H9 (cell line): ENCODE data around the gene ANTXR2. TPM values are rescaled to one million over a fixed set of nuclear protein-coding genes. Genes with fewer than 3 reads are reported as not detected.

Experiments used
- DNase-seq: peaks from one replicate; pipeline ENCODE4 v3.0.0-alpha.2; 2017
- H2AFZ ChIP-seq: one replicate; pipeline ENCODE4 v1.6.1; 2013; ENCODE audit warnings: mild to moderate bottlenecking, low read length, control low read depth, moderate library complexity
- H2AK5ac ChIP-seq: 2 replicates; pipeline ENCODE4 v1.6.1; 2013; ENCODE audit warnings: low read length, control low read depth, mixed read lengths; ENCODE audit not compliant: insufficient read length
- H2BK120ac ChIP-seq: one replicate; pipeline ENCODE4 v1.6.1; 2013; ENCODE audit warnings: low read depth, mild to moderate bottlenecking, low read length, control low read depth, inconsistent platforms; ENCODE audit not compliant: poor library complexity, severe bottlenecking
- H2BK12ac ChIP-seq: 2 replicates; pipeline ENCODE4 v1.6.1; 2013; ENCODE audit warnings: low read length, control low read depth, mixed read lengths, low read depth; ENCODE audit not compliant: insufficient read length
- H2BK15ac ChIP-seq: 2 replicates; pipeline ENCODE4 v1.6.1; 2013; ENCODE audit warnings: low read depth, low read length, control low read depth
- H2BK20ac ChIP-seq: one replicate; pipeline ENCODE4 v1.6.1; 2013; ENCODE audit warnings: low read depth, mild to moderate bottlenecking, low read length, control low read depth, inconsistent platforms; ENCODE audit not compliant: poor library complexity, severe bottlenecking
- H2BK5ac ChIP-seq: 2 replicates; pipeline ENCODE4 v1.6.1; 2013; ENCODE audit warnings: low read length, control low read depth, mixed read lengths; ENCODE audit not compliant: insufficient read length
- H3K14ac ChIP-seq: 2 replicates; pipeline ENCODE4 v1.6.1; 2013; ENCODE audit warnings: low read length, control low read depth; ENCODE audit not compliant: insufficient read depth
- H3K18ac ChIP-seq: 2 replicates; pipeline ENCODE4 v1.6.1; 2013; ENCODE audit warnings: low read depth, mild to moderate bottlenecking, mixed read lengths, low read length, control low read depth; ENCODE audit not compliant: insufficient read length
- H3K23ac ChIP-seq: 2 replicates; pipeline ENCODE4 v1.6.1; 2013; ENCODE audit warnings: low read length, control low read depth, mixed read lengths, low read depth; ENCODE audit not compliant: insufficient read length
- H3K23me2 ChIP-seq: 2 replicates; pipeline ENCODE4 v1.6.1; 2013; ENCODE audit warnings: low read depth, mild to moderate bottlenecking, mixed read lengths, low read length, control low read depth; ENCODE audit not compliant: insufficient read length, poor library complexity, severe bottlenecking
- H3K27ac ChIP-seq: 2 replicates; pipeline ENCODE4 v1.5.1; 2013; ENCODE audit warnings: low read length, control low read depth, mixed read lengths, low read depth; ENCODE audit not compliant: insufficient read length
- H3K27me3 ChIP-seq: 2 replicates; pipeline ENCODE4 v1.6.1; 2013; ENCODE audit warnings: low read length, control low read depth, inconsistent platforms; ENCODE audit not compliant: insufficient read depth
- H3K4ac ChIP-seq: 2 replicates; pipeline ENCODE4 v1.6.1; 2013; ENCODE audit warnings: low read depth, mild to moderate bottlenecking, control low read depth, inconsistent platforms, low read length, moderate library complexity
- H3K4me1 ChIP-seq: 2 replicates; pipeline ENCODE4 v1.6.1; 2013; ENCODE audit warnings: low read length, control low read depth, inconsistent platforms; ENCODE audit not compliant: insufficient read depth
- H3K4me2 ChIP-seq: 2 replicates; pipeline ENCODE4 v1.6.1; 2013; ENCODE audit warnings: low read length, control low read depth, mixed read lengths; ENCODE audit not compliant: insufficient read length, insufficient read depth
- H3K56ac ChIP-seq: 2 replicates; pipeline ENCODE4 v1.6.1; 2013; ENCODE audit warnings: low read depth, mild to moderate bottlenecking, mixed read lengths, low read length, control low read depth; ENCODE audit not compliant: insufficient read length
- H3K79me1 ChIP-seq: 2 replicates; pipeline ENCODE4 v1.6.1; 2013; ENCODE audit warnings: low read depth, mild to moderate bottlenecking, moderate library complexity, low read length, control low read depth, inconsistent platforms; ENCODE audit not compliant: insufficient read depth, poor library complexity, severe bottlenecking
- H3K79me2 ChIP-seq: 2 replicates; pipeline ENCODE4 v1.6.1; 2013; ENCODE audit warnings: low read length, control low read depth, inconsistent platforms; ENCODE audit not compliant: insufficient read depth
- H3K9ac ChIP-seq: 2 replicates; pipeline ENCODE4 v1.6.1; 2013; ENCODE audit warnings: low read length, control low read depth, mixed read lengths; ENCODE audit not compliant: insufficient read length; ENCODE audit errors: extremely low read depth
- H3K9me3 ChIP-seq: one replicate; pipeline ENCODE4 v1.6.1; 2013; ENCODE audit warnings: low read depth, low read length, inconsistent platforms; ENCODE audit not compliant: control insufficient read depth
- H3T11ph ChIP-seq: one replicate; pipeline ENCODE4 v1.6.1; 2013; ENCODE audit warnings: mild to moderate bottlenecking, low read length, control low read depth, inconsistent platforms
- H4K20me1 ChIP-seq: one replicate; pipeline ENCODE4 v1.6.1; 2013; ENCODE audit not compliant: control insufficient read depth, insufficient read length, insufficient read depth
- H4K5ac ChIP-seq: 2 replicates; pipeline ENCODE4 v1.6.1; 2013; ENCODE audit warnings: low read depth, mild to moderate bottlenecking, mixed read lengths, low read length, control low read depth; ENCODE audit not compliant: insufficient read length
- H4K8ac ChIP-seq: replicated peaks from 2 replicates; pipeline ENCODE4 v1.6.1; 2013; ENCODE audit warnings: low read length, control low read depth, mixed read lengths, low read depth; ENCODE audit not compliant: insufficient read length
- H4K91ac ChIP-seq: 2 replicates; pipeline ENCODE4 v1.6.1; 2013; ENCODE audit warnings: low read depth, mild to moderate bottlenecking, moderate library complexity, mixed read lengths, low read length, control low read depth; ENCODE audit not compliant: insufficient read length
- H3K27ac Mint-ChIP-seq, 3 experiments: 2 replicates in 2 of 3; 3 replicates in 1 of 3; pipeline ENCODE4 v1.8.0; 2020 to 2021; ENCODE audit warnings: mixed read lengths in 3 of 3, mild to moderate bottlenecking in 1 of 3, moderate library complexity in 1 of 3
- H3K27me3 Mint-ChIP-seq: 2 replicates; pipeline ENCODE4 v1.8.0; 2021; ENCODE audit warnings: low read depth, mild to moderate bottlenecking, moderate library complexity, mixed read lengths
- H3K36me3 Mint-ChIP-seq, 3 experiments: 2 replicates in 2 of 3; 3 replicates in 1 of 3; pipeline ENCODE4 v1.8.0; 2020 to 2021; ENCODE audit warnings: low read depth in 3 of 3, mixed read lengths in 3 of 3; ENCODE audit not compliant: insufficient read depth in 1 of 3
- H3K4me1 Mint-ChIP-seq, 2 experiments: 2 replicates each; pipeline ENCODE4 v1.8.0; 2020; ENCODE audit warnings: mixed read lengths in 2 of 2
- H3K4me3 Mint-ChIP-seq, 2 experiments: 2 replicates in 1 of 2; 3 replicates in 1 of 2; pipeline ENCODE4 v1.8.0; 2020 to 2021; ENCODE audit warnings: mild to moderate bottlenecking in 2 of 2, mixed read lengths in 2 of 2, moderate library complexity in 1 of 2
- H3K9me3 Mint-ChIP-seq, 2 experiments: 2 replicates in 1 of 2; 3 replicates in 1 of 2; pipeline ENCODE4 v1.8.0; 2020; ENCODE audit warnings: mild to moderate bottlenecking in 2 of 2, mixed read lengths in 2 of 2, moderate library complexity in 1 of 2
- WGBS: extraction: QIAGEN DNeasy Blood & Tissue Kit; methylation state at CpG from one replicate; pipeline ENCODE4 v1.1.7; 2013; ENCODE audit warnings: missing lambda C conversion rate, low lambda C conversion rate, mixed read lengths; ENCODE audit not compliant: insufficient read length; ENCODE audit errors: extremely low coverage; 5-methylcytosine and 5-hydroxymethylcytosine counted together
- total RNA-seq: library from RNA; stranded (reverse); gene quantifications from 2 replicates; pipeline ENCODE4 v1.2.1, GENCODE V29; 2021
- TF ChIP-seq, protein P1 (sequence below): fragments of 200-600 bp; sonication (generic); conservative IDR thresholded peaks from 3 replicates; pipeline ENCODE4 v1.8.0; 2021; ENCODE audit warnings: antibody characterized with exemption, mild to moderate bottlenecking

Gene ANTXR2
- total RNA-seq, 1 experiment from 2014 or later = 4.7 TPM

DNA sequence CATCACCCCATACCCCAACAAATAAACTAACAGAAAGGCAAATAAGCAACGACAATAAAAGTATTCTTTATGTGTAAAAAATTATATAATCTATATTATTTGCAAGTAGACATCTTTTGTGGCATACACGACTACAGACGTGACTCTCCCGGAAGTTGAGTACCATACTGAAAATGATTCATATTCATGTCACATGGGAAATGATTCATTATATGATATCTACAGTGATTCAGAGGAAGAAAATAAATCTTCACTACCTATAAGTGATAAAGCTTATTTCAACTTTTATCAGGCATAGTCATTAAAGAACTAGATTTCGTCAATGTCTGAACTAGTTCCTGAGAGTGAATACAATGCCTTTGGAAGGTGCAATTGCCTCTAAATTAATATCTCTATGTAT lies 4.6 kb upstream of the ANTXR2 start:
- Histone ChIP-seq H3K23ac (no peak overlapping the region), H3K27me3 (no peaks in the 10 kb centered on the region), H3K9me3 (no peaks in the 10 kb centered on the region), H3K4me2 (no peak overlapping the region), H4K91ac (no peak overlapping the region), H3K56ac (no peak overlapping the region), H3K9ac (no peak overlapping the region), H3K79me2 (no peaks in the 10 kb centered on the region), H2AK5ac (no peak overlapping the region), H3K4ac (no peak overlapping the region), H3K27ac (no peak overlapping the region), H4K5ac (no peak overlapping the region), H3K14ac (no peak overlapping the region), H2BK15ac (no peak overlapping the region), H2BK12ac (no peak overlapping the region), H2AFZ (no peak overlapping the region), H3K4me1 (no peaks in the 10 kb centered on the region; the same call in 1 of the 2 replicates), H2BK5ac (no peak overlapping the region), H3K23me2 (peaks cover 5% of the 10 kb centered on the region), H3K18ac (no peak overlapping the region), H2BK20ac (no peak overlapping the region), H3T11ph (no peak overlapping the region), H3K79me1 (no peaks in the 10 kb centered on the region), H2BK120ac (no peak overlapping the region), H4K20me1 (no peaks in the 10 kb centered on the region), H4K8ac (no peak overlapping the region)
- WGBS = no CpG with 5 or more reads among the region's 5 CpGs
- TF ChIP-seq, protein P1, sequence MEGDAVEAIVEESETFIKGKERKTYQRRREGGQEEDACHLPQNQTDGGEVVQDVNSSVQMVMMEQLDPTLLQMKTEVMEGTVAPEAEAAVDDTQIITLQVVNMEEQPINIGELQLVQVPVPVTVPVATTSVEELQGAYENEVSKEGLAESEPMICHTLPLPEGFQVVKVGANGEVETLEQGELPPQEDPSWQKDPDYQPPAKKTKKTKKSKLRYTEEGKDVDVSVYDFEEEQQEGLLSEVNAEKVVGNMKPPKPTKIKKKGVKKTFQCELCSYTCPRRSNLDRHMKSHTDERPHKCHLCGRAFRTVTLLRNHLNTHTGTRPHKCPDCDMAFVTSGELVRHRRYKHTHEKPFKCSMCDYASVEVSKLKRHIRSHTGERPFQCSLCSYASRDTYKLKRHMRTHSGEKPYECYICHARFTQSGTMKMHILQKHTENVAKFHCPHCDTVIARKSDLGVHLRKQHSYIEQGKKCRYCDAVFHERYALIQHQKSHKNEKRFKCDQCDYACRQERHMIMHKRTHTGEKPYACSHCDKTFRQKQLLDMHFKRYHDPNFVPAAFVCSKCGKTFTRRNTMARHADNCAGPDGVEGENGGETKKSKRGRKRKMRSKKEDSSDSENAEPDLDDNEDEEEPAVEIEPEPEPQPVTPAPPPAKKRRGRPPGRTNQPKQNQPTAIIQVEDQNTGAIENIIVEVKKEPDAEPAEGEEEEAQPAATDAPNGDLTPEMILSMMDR = no peak
- Mint-ChIP-seq H3K4me3 (no peak overlapping the region), H3K27me3 (peaks cover 32% of the 10 kb centered on the region), H3K4me1 (peaks cover 4 to 6% of the 10 kb centered on the region in 2 experiments; a peak in 3 of 4 replicates), H3K36me3 (peaks cover 0 to 4% (median 0%) of the 10 kb centered on the region in 3 experiments; a peak in 1 of 7 replicates), H3K27ac (no peak overlapping the region), H3K9me3 (peaks cover 0 to 2% of the 10 kb centered on the region in 2 experiments; a peak in 3 of 5 replicates)
- DNase-seq = no peak
